Endothelial cell of umbilical vein (primary cell): ENCODE data around the gene COG5. TPM values are rescaled to one million over a fixed set of nuclear protein-coding genes. Genes with fewer than 3 reads are reported as not detected.

Experiments
- BruUV-seq: library from RNA; stranded (reverse); fragments of 400-500 nt; replicated peaks from 2 replicates; lab custom pipeline; 2021; lab: Mats Ljungman, UMichigan
- CTCF ChIA-PET: fragments of 300-600, 350-600 bp; sonication (Branson Sonifier 250); formaldehyde crosslinking; loops from one replicate; lab custom pipeline; 2021; ENCODE audit warnings: antibody characterized with exemption, inconsistent platforms; lab: Charles Lee
- POLR2A ChIA-PET: fragments of 300-600, 350-600 bp; sonication (Branson Sonifier 250); formaldehyde crosslinking; loops from one replicate; lab custom pipeline; 2021; ENCODE audit warnings: antibody characterized with exemption, inconsistent platforms; lab: Charles Lee
- DNase-seq: peaks from one replicate; pipeline ENCODE4 v3.0.0-alpha.2; 2011; ENCODE audit warnings: low read depth, low spot score
- FAIRE-seq: peaks from 2 replicates; lab custom pipeline; 2011; peaks lifted over from hg19 to GRCh38; lab: Jason Lieb, UNC
- H2AFZ ChIP-seq: 2 replicates; pipeline ENCODE4 v1.6.0; 2012; ENCODE audit warnings: low read depth, low read length, control low read depth, inconsistent platforms
- H3K27ac ChIP-seq: 2 replicates; pipeline ENCODE4 v1.5.1; 2011; ENCODE audit warnings: low read depth, mild to moderate bottlenecking, control low read depth, low read length, moderate library complexity; ENCODE audit not compliant: insufficient read depth
- H3K27me3 ChIP-seq, 2 experiments: 2 replicates each; pipeline versions ENCODE4 v1.6.0 to v1.6.1; 2011; ENCODE audit warnings: low read length in 2 of 2, mixed read lengths in 1 of 2; ENCODE audit not compliant: control insufficient read depth in 2 of 2, insufficient read depth in 2 of 2
- H3K36me3 ChIP-seq, 2 experiments: 2 replicates in 1 of 2; 3 replicates in 1 of 2; pipeline ENCODE4 v1.5.1; 2011; ENCODE audit warnings: low read length in 2 of 2, mild to moderate bottlenecking in 1 of 2, moderate library complexity in 1 of 2; ENCODE audit not compliant: control insufficient read depth in 2 of 2, insufficient read depth in 2 of 2; ENCODE audit errors: extremely low read depth in 1 of 2
- H3K4me1 ChIP-seq: 3 replicates; pipeline ENCODE4 v1.5.1; 2011; ENCODE audit warnings: mild to moderate bottlenecking, low read length; ENCODE audit not compliant: control insufficient read depth, insufficient read depth; ENCODE audit errors: extremely low read depth
- H3K4me2 ChIP-seq: 2 replicates; pipeline ENCODE4 v1.6.1; 2011; ENCODE audit warnings: low read length, control low read depth, mixed read lengths; ENCODE audit not compliant: insufficient read depth
- H3K4me3 ChIP-seq, 3 experiments: fragments of 200-600 bp in 1 of 3; sonication (generic), shearing (Covaris generic) in 1 of 3; replicated peaks in 1 of 3; 2 replicates each; pipeline ENCODE4 v1.5.1; 2011 to 2016; ENCODE audit warnings: control low read depth in 3 of 3, low read length in 3 of 3, mild to moderate bottlenecking in 2 of 3, inconsistent platforms in 1 of 3, low read depth in 1 of 3, moderate library complexity in 1 of 3; ENCODE audit not compliant: insufficient read depth in 1 of 3
- H3K79me2 ChIP-seq: 2 replicates; pipeline ENCODE4 v1.6.0; 2012; ENCODE audit warnings: low read length, inconsistent platforms; ENCODE audit not compliant: control insufficient read depth, insufficient read depth
- H3K9ac ChIP-seq: replicated peaks from 2 replicates; pipeline ENCODE3; 2011; ENCODE audit warnings: low read length, control low read depth; ENCODE audit not compliant: insufficient read depth; ENCODE audit errors: extremely low read depth
- H3K9me1 ChIP-seq: replicated peaks from 3 replicates; pipeline ENCODE4 v1.6.0; 2011; ENCODE audit warnings: mild to moderate bottlenecking, low read length; ENCODE audit not compliant: control insufficient read depth, insufficient read depth; ENCODE audit errors: extremely low read depth
- H3K9me3 ChIP-seq: replicated peaks from 2 replicates; pipeline ENCODE4 v1.5.1; 2012; ENCODE audit warnings: low read length, inconsistent platforms; ENCODE audit not compliant: control insufficient read depth, insufficient read depth
- H4K20me1 ChIP-seq: replicated peaks from 2 replicates; pipeline ENCODE3; 2011; ENCODE audit warnings: mild to moderate bottlenecking, low read length; ENCODE audit not compliant: control insufficient read depth, insufficient read depth; ENCODE audit errors: extremely low read depth
- CTCF ChIP-seq, 2 donors: IDR thresholded peaks; 1 replicate in 1 of 2; 2 replicates in 1 of 2; pipeline ENCODE4 v1.5.1; 2011; ENCODE audit warnings: low read length in 2 of 2, mild to moderate bottlenecking in 2 of 2, moderate library complexity in 2 of 2, control low read depth in 1 of 2, inconsistent platforms in 1 of 2, low read depth in 1 of 2; ENCODE audit not compliant: insufficient read depth in 1 of 2; ENCODE audit errors: extremely low read depth in 1 of 2
- EZH2 ChIP-seq: IDR thresholded peaks from 2 replicates; pipeline ENCODE4 v1.6.1; 2012; ENCODE audit warnings: borderline replicate concordance, low read depth, mild to moderate bottlenecking, moderate library complexity, low read length, inconsistent platforms; ENCODE audit not compliant: severe bottlenecking
- FOS ChIP-seq: IDR thresholded peaks from 2 replicates; pipeline ENCODE4 v1.6.1; 2011; ENCODE audit warnings: mild to moderate bottlenecking, low read length, moderate library complexity, borderline replicate concordance; ENCODE audit not compliant: insufficient read depth
- GATA2 ChIP-seq: IDR thresholded peaks from 2 replicates; pipeline ENCODE4 v1.7.0; 2011; ENCODE audit warnings: low read depth, mild to moderate bottlenecking, moderate library complexity, mixed read lengths, low read length; ENCODE audit not compliant: insufficient read length, insufficient read depth
- JUN ChIP-seq: IDR thresholded peaks from 2 replicates; pipeline ENCODE4 v1.6.1; 2011; ENCODE audit warnings: borderline replicate concordance, low read depth; ENCODE audit not compliant: insufficient read length, insufficient read depth
- MAX ChIP-seq: IDR thresholded peaks from 2 replicates; pipeline ENCODE4 v1.6.1; 2011; ENCODE audit not compliant: insufficient read depth, insufficient read length
- MYC ChIP-seq: IDR thresholded peaks from one replicate; pipeline ENCODE4 v1.6.1; 2011; ENCODE audit warnings: mild to moderate bottlenecking, low read depth, low read length
- POLR2A ChIP-seq: IDR thresholded peaks from 2 replicates; pipeline ENCODE4 v1.6.1; 2012; ENCODE audit warnings: low read depth, mild to moderate bottlenecking, control low read depth, low read length
- POLR2AphosphoS5 ChIP-seq: IDR thresholded peaks from 2 replicates; pipeline ENCODE4 v1.6.1; 2012; ENCODE audit warnings: low read depth, mild to moderate bottlenecking, control low read depth, low read length, moderate library complexity; ENCODE audit not compliant: insufficient read depth
- dilution Hi-C: fragments of 300-500 bp; cut with MboI; formaldehyde crosslinking; loops from one replicate; pipeline ENCODE4 v1.15.0; 2019; ENCODE audit warnings: low sequenced_read_pairs; ENCODE audit not compliant: extremely low pct_ligation_motif_present
- intact Hi-C: fragments of 100-400 bp; cut with micrococcal nuclease; formaldehyde crosslinking; loops from one replicate; pipeline ENCODE4 v1.10.0; 2022
- polyA plus RNA-seq, 4 experiments: library from polyadenylated mRNA; depleted of rRNA in 3 of 4; stranded (reverse) in 3 of 4; unstranded in 1 of 4; fragments of >200 nt; gene quantifications; 2 replicates each; pipeline versions ENCODE4 v1.2.1 to v1.2.3, GENCODE V29; 2011 to 2012; ENCODE audit warnings: missing spikeins in 1 of 4
- total RNA-seq: library from RNA; stranded (reverse); gene quantifications from 2 replicates; pipeline ENCODE4 v1.2.3, GENCODE V29; 2021

The COG5 gene
- total and polyA plus RNA-seq, 2 donors (not counting 3 experiments of a cell fraction or from before 2014, with no cell fraction given), result 18.8 to 45.3 TPM

- Histone ChIP-seq H3K4me3 (peak overlapping the region; percentile 42 to 50 (median 44)), H3K9me1 (no peaks in the 10 kb centered on the region), H3K27me3 (no peaks in the 10 kb centered on the region), H3K27ac (peak overlapping the region; percentile 92), H3K4me2 (peak overlapping the region; percentile 98), H4K20me1 (peaks cover 4% of the 10 kb centered on the region), H3K9me3 (no peaks in the 10 kb centered on the region), H2AFZ (no peak overlapping the region), H3K9ac (peak overlapping the region; percentile 93), H3K79me2 (peaks cover 19% of the 10 kb centered on the region), H3K4me1 (peaks cover 45% of the 10 kb centered on the region), H3K36me3 (no peaks in the 10 kb centered on the region)
- intact Hi-C loops, result loop anchor here (5.0 to 10.0 kb wide), 2 partner anchors 220 to 632 kb away; no protein-coding TSS in a partner anchor
- POLR2A ChIA-PET, result no interaction called here
- dilution Hi-C loops, result no loop called here
- TF ChIP-seq MYC (no peak), EZH2 (no peak), GATA2 (no peak), MAX (no peak), FOS (no peak), POLR2AphosphoS5 (no peak), CTCF (IDR thresholded peaks at IDR 0.05; ENCODE audit: extremely low read depth in 1 of 2, insufficient read depth in 1 of 2, low read depth in 1 of 2, low read length in 2 of 2) (no peak), JUN (no peak), POLR2A (no peak)
- BruUV-seq, result no TSS peak
- FAIRE-seq (no peak), DNase-seq (peak; percentile 57)
- CTCF ChIA-PET, result interaction anchor here (0.8 to 3.1 kb wide), 9 partner anchors 13 to 712 kb away, joined by 3 to 25 read pairs (median 5); partner anchors contain the start of gene PIK3CG
Observed at GRCh38 chr7:107166736-107167426, 396.8 kb downstream of the COG5 start.
